ENCODE results near the gene STAM. TPM values are rescaled to one million over a fixed set of nuclear protein-coding genes. Genes with fewer than 3 reads are reported as not detected.

The STAM gene
- total and polyA plus RNA-seq, 9 of the 15 experiments (the other 6 are each of a cell fraction or from before 2014, with no cell fraction given), result 13.8 to 33.5 (median 26.4) TPM

GRCh38 chr10:17607603-17608332 lies 36.2 kb upstream of the STAM start:
- peak; percentile 47 to 71 (median 52) for DNase-seq (ENCODE audit: extremely low read depth in 1 of 4, low spot score in 3 of 4)
- BruUV-seq (replicated peaks), result no TSS peak
- no peak overlapping the region for H3K4me2 ChIP-seq (ENCODE audit: insufficient read depth, low read length)
- CTCF ChIA-PET (ENCODE audit: low intra/inter-chr PET ratio), result interaction anchor here (1.2 to 2.1 kb wide), 4 partner anchors 135 to 496 kb away, joined by 5 to 10 read pairs (median 7); no protein-coding TSS in a partner anchor
- intact Hi-C loops (cut with micrococcal nuclease), result loop anchor here (1.0 to 10.0 kb wide), 5 partner anchors 135 to 609 kb away; no protein-coding TSS in a partner anchor
- H3K4me3 ChIP-seq, result no peak overlapping the region
- H3K27me3 ChIP-seq (ENCODE audit: control insufficient read depth in 2 of 2, insufficient read depth in 2 of 2, low read length in 2 of 2), result no peaks in the 10 kb centered on the region
- in situ Hi-C loops (cut with MboI), result loop anchor here (5.0 to 25.0 kb wide), 6 partner anchors 135 to 773 kb away; no protein-coding TSS in a partner anchor
- peak; percentile 94 for ATAC-seq
- H3K4me1 ChIP-seq (replicated peaks in 1 of 2; ENCODE audit: control insufficient read depth in 2 of 2, insufficient read depth in 2 of 2, low read length in 2 of 2), result peaks cover 0 to 2% of the 10 kb centered on the region in 2 experiments; a peak in 2 of 5 replicates
- 0 out of 2 replicates have a peak overlapping the region, but pooled peaks have one; percentile 41 for H2AFZ ChIP-seq (ENCODE audit: low read depth, low read length)
- no peak overlapping the region for H3K27ac ChIP-seq (ENCODE audit: extremely low read depth, low read depth, low read length)
- H3K79me2 ChIP-seq (ENCODE audit: control insufficient read depth, insufficient read depth, low read length), result no peaks in the 10 kb centered on the region
- H4K20me1 ChIP-seq (replicated peaks; ENCODE audit: control insufficient read depth, insufficient read depth, low read length), result no peaks in the 10 kb centered on the region
- FAIRE-seq, result peak; percentile 88
- 60% methylated on average over 9 of the region's 9 CpGs for WGBS (ENCODE audit: insufficient coverage, low coverage, missing lambda C conversion rate)
- no peaks in the 10 kb centered on the region for H3K9me1 ChIP-seq (ENCODE audit: control insufficient read depth, insufficient read depth, low read length)
- H3K9ac ChIP-seq (ENCODE audit: insufficient read depth in 1 of 2, low read depth in 2 of 2, low read length in 2 of 2), result no peak overlapping the region
- H3K9me3 ChIP-seq (replicated peaks; ENCODE audit: control insufficient read depth, insufficient read depth, low read depth, low read length), result no peaks in the 10 kb centered on the region
- no peaks in the 10 kb centered on the region for H3K36me3 ChIP-seq (ENCODE audit: control insufficient read depth, insufficient read depth, low read length)
- POLR2A ChIA-PET, result no interaction called here
- TF ChIP-seq TCF7L2 (IDR thresholded peaks at IDR 0.05; ENCODE audit: low read depth, low read length) (no peak), NFYB (IDR thresholded peaks at IDR 0.05; ENCODE audit: extremely low read depth, insufficient read length) (no peak), ZNF717 (CRISPR knock-in tag; IDR thresholded peaks at IDR 0.05) (no peak), ZNF785 (CRISPR knock-in tag; IDR thresholded peaks at IDR 0.05) (no peak), ZNF12 (CRISPR knock-in tag; IDR thresholded peaks at IDR 0.05) (no peak), NBN (IDR thresholded peaks at IDR 0.05; ENCODE audit: low read depth) (peak; percentile 34; the same call in 1 of the 2 replicates), THAP7 (CRISPR knock-in tag; IDR thresholded peaks at IDR 0.05) (no peak), CC2D1A (IDR thresholded peaks at IDR 0.05) (peak; percentile 62; the same call in 1 of the 2 replicates), CTCF (IDR thresholded peaks at IDR 0.05 in 2 of 3, conservative IDR thresholded peaks at IDR 0.05 in 1 of 3; ENCODE audit: insufficient read depth in 2 of 3, low read depth in 1 of 3, low read length in 3 of 3) (peak; percentile 69 to 90 (median 74)), MEF2A (IDR thresholded peaks at IDR 0.05; ENCODE audit: control insufficient read depth, low read depth, low read length) (no peak), THRAP3 (IDR thresholded peaks at IDR 0.05; ENCODE audit: borderline replicate concordance) (no peak), ARID2 (IDR thresholded peaks at IDR 0.05) (peak; percentile 37; the same call in 1 of the 2 replicates), ZBTB11 (CRISPR knock-in tag; IDR thresholded peaks at IDR 0.05) (no peak), MTA1 (IDR thresholded peaks at IDR 0.05; ENCODE audit: borderline replicate concordance) (no peak), SUPT5H (IDR thresholded peaks at IDR 0.05) (no peak)
